C4-2B (cell line): ENCODE measurements around the gene OPCML.

Experiments used
- ZFX ChIP-seq: fragments of 450-650 bp; IDR thresholded peaks from 2 replicates; pipeline ENCODE4 v1.6.1; 2017
- TF ChIP-seq, protein P1 (sequence below): fragments of 450-650 bp; conservative IDR thresholded peaks from 2 replicates; pipeline ENCODE4 v1.5.1; 2017; ENCODE audit warnings: mild to moderate bottlenecking

GRCh38 chr11:133366147-133366546 lies 166.2 kb downstream of the OPCML start:
- TF ChIP-seq, protein P1, sequence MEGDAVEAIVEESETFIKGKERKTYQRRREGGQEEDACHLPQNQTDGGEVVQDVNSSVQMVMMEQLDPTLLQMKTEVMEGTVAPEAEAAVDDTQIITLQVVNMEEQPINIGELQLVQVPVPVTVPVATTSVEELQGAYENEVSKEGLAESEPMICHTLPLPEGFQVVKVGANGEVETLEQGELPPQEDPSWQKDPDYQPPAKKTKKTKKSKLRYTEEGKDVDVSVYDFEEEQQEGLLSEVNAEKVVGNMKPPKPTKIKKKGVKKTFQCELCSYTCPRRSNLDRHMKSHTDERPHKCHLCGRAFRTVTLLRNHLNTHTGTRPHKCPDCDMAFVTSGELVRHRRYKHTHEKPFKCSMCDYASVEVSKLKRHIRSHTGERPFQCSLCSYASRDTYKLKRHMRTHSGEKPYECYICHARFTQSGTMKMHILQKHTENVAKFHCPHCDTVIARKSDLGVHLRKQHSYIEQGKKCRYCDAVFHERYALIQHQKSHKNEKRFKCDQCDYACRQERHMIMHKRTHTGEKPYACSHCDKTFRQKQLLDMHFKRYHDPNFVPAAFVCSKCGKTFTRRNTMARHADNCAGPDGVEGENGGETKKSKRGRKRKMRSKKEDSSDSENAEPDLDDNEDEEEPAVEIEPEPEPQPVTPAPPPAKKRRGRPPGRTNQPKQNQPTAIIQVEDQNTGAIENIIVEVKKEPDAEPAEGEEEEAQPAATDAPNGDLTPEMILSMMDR, result no peak
- TF ChIP-seq ZFX, result no peak
